Suprapubic skin (tissue), 4 donors: ENCODE measurements around the gene PDE6D. TPM values are rescaled to one million over a fixed set of nuclear protein-coding genes. Genes with fewer than 3 reads are reported as not detected.
"Not testable (repeated sequence)": the region's sequence is repeated elsewhere in the genome, so short reads cannot be mapped to it uniquely, and the experiment has no call there.

ENCODE experiments used
- DNase-seq, 2 donors: peaks; one replicate each; pipeline ENCODE4 v3.0.0-alpha.2; 2019; ENCODE audit warnings: low spot score in 2 of 2
- H3K27ac ChIP-seq: fragments of 200-600 bp; sonication (generic); one replicate; pipeline ENCODE4 v1.5.1; 2019
- H3K27me3 ChIP-seq: fragments of 200-600 bp; sonication (generic); one replicate; pipeline ENCODE4 v1.5.1; 2019
- H3K36me3 ChIP-seq: fragments of 200-600 bp; sonication (generic); one replicate; pipeline ENCODE4 v1.5.1; 2019
- H3K4me1 ChIP-seq: fragments of 200-600 bp; sonication (generic); one replicate; pipeline ENCODE4 v1.5.1; 2019
- H3K4me3 ChIP-seq: fragments of 200-600 bp; sonication (generic); one replicate; pipeline ENCODE4 v1.5.1; 2019; ENCODE audit warnings: mild to moderate bottlenecking
- H3K9me3 ChIP-seq: fragments of 200-600 bp; sonication (generic); one replicate; pipeline ENCODE4 v1.5.1; 2019
- EP300 ChIP-seq: sonication (generic); formaldehyde crosslinking; IDR thresholded peaks from one replicate; pipeline ENCODE4 v1.6.1; 2017; ENCODE audit warnings: antibody characterized with exemption
- POLR2A ChIP-seq, 2 donors: fragments of 450-650 bp; IDR thresholded peaks; one replicate each; pipeline ENCODE4 v1.6.1; 2017; ENCODE audit warnings: antibody characterized with exemption in 2 of 2, mild to moderate bottlenecking in 2 of 2, moderate library complexity in 2 of 2
- POLR2AphosphoS5 ChIP-seq, 3 donors: sonication (generic); formaldehyde crosslinking; IDR thresholded peaks; one replicate each; pipeline ENCODE4 v1.6.1; 2017; ENCODE audit warnings: antibody characterized with exemption in 3 of 3
- WGBS: methylation state at CpG from one replicate; pipeline ENCODE4 v1.1.5; 2018; 5-methylcytosine and 5-hydroxymethylcytosine counted together
- total RNA-seq, 4 donors: library from RNA; depleted of rRNA; stranded (reverse); fragments of >200 nt; gene quantifications; one replicate each; pipeline ENCODE4 v1.1.0, GENCODE V29; 2016
- TF ChIP-seq, protein P1 (sequence below), 2 donors: fragments of 200-600 bp in 1 of 2; fragments of 450-650 bp in 1 of 2; sonication (generic) in 1 of 2; IDR thresholded peaks; one replicate each; pipeline ENCODE4 v1.5.1; 2016 to 2019; ENCODE audit warnings: antibody characterized with exemption in 2 of 2, mild to moderate bottlenecking in 1 of 2, moderate library complexity in 1 of 2

PDE6D gene
- total RNA-seq, 4 donors from 2014 or later, result 14.6 to 23.7 (median 22.2) TPM

DNA sequence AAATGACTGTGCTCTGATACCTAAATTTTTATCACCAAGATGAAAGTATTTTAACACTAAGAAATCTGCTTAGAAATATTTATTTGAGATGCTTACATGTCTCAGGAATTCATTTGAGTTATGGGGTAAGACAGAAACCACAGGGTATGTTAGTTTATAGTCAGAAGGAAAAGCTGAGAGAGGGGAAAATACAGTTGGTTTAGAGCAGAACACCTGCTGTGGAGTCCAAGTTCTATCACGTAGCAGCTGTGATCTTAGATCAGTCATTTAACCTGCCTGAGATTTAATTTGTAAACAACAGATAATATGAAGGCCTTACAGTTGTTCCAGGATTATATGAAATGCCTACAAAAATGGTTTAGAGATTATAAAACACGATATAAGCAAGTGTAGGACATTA is 29.0 kb downstream of the PDE6D start:
- H3K4me3 ChIP-seq, result no peak overlapping the region
- no peaks in the 10 kb centered on the region for H3K36me3 ChIP-seq
- no peak overlapping the region for H3K27ac ChIP-seq
- no peaks in the 10 kb centered on the region for H3K9me3 ChIP-seq
- no peaks in the 10 kb centered on the region for H3K4me1 ChIP-seq
- 84% methylated on average over 2 of the region's 2 CpGs for WGBS
- no peak for DNase-seq
- TF ChIP-seq POLR2A (IDR thresholded peaks at IDR 0.05), result no peak
- TF ChIP-seq EP300, result no peak
- TF ChIP-seq, protein P1, sequence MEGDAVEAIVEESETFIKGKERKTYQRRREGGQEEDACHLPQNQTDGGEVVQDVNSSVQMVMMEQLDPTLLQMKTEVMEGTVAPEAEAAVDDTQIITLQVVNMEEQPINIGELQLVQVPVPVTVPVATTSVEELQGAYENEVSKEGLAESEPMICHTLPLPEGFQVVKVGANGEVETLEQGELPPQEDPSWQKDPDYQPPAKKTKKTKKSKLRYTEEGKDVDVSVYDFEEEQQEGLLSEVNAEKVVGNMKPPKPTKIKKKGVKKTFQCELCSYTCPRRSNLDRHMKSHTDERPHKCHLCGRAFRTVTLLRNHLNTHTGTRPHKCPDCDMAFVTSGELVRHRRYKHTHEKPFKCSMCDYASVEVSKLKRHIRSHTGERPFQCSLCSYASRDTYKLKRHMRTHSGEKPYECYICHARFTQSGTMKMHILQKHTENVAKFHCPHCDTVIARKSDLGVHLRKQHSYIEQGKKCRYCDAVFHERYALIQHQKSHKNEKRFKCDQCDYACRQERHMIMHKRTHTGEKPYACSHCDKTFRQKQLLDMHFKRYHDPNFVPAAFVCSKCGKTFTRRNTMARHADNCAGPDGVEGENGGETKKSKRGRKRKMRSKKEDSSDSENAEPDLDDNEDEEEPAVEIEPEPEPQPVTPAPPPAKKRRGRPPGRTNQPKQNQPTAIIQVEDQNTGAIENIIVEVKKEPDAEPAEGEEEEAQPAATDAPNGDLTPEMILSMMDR (IDR thresholded peaks at IDR 0.05), result no peak
- no peak for TF ChIP-seq POLR2AphosphoS5 (IDR thresholded peaks at IDR 0.05)
- no peaks in the 10 kb centered on the region for H3K27me3 ChIP-seq

DNA sequence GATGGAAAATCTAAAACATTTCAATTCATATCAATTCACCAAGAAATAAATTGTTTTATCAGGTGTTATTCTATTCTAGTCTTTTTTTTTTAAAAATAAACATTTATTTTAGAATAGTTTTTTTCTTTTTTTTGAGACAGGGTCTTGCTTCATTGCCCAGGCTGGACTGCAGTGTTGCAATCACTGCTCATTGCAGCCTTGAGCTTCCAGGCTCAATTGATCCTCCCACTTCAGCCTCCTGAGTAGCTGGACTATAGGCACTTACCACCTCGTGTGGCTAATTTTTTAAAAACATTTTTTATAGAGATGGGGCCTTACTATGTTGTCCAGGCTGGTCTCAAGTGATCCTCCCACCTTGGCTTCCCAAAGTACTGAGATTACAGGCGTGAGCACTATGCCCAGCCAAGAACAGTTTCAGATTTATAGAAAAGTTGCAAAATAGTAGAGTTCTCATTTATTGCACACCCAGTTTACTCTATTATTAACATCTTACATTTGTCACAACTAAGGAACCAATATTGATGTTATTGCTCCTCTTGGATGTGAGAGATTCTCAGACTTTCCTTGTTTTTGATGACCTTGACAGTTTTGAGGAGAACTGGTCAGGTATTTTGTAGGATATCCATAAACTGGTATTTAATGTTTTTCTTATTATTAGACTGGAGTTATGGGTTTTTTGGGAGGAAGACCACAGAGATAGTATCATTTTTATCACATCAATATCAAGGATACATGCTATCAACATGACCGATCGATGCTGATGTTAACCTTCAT is 29.9 kb downstream of the PDE6D start:
- WGBS, result 89% methylated on average over 4 of the region's 4 CpGs
- no peak overlapping the region for H3K27ac ChIP-seq
- no peaks in the 10 kb centered on the region for H3K36me3 ChIP-seq
- no peak overlapping the region for H3K4me3 ChIP-seq
- H3K4me1 ChIP-seq, result no peaks in the 10 kb centered on the region
- no peak for DNase-seq
- TF ChIP-seq EP300 (no peak), POLR2AphosphoS5 (IDR thresholded peaks at IDR 0.05) (no peak), POLR2A (IDR thresholded peaks at IDR 0.05) (no peak)
- TF ChIP-seq, protein P1 (IDR thresholded peaks at IDR 0.05), result no peak
- H3K9me3 ChIP-seq, result no peaks in the 10 kb centered on the region
- no peaks in the 10 kb centered on the region for H3K27me3 ChIP-seq

DNA sequence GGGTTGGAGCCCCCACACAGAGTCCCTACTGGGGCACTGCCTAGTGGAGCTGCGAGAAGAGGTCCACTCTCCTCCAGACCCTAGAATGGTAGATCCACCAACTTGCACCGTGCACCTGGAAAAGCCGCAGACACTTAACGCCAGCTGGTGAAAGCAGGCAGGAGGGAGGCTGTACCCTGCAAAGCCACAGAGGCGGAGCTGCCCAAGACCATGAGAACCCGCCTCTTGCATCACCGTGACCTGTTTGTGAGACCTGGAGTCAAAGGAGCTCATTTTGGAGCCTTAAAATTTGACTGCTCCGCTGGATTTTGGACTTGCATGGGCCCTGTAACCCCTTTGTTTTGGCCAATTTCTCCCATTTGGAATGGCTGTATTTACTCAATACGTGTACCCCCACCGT is 32.1 kb downstream of the PDE6D start:
- not testable (repeated sequence) for H3K4me1 ChIP-seq, DNase-seq, H3K36me3 ChIP-seq, H3K9me3 ChIP-seq, H3K27me3 ChIP-seq, H3K4me3 ChIP-seq, H3K27ac ChIP-seq
- 95% methylated on average over 10 of the region's 10 CpGs for WGBS

DNA sequence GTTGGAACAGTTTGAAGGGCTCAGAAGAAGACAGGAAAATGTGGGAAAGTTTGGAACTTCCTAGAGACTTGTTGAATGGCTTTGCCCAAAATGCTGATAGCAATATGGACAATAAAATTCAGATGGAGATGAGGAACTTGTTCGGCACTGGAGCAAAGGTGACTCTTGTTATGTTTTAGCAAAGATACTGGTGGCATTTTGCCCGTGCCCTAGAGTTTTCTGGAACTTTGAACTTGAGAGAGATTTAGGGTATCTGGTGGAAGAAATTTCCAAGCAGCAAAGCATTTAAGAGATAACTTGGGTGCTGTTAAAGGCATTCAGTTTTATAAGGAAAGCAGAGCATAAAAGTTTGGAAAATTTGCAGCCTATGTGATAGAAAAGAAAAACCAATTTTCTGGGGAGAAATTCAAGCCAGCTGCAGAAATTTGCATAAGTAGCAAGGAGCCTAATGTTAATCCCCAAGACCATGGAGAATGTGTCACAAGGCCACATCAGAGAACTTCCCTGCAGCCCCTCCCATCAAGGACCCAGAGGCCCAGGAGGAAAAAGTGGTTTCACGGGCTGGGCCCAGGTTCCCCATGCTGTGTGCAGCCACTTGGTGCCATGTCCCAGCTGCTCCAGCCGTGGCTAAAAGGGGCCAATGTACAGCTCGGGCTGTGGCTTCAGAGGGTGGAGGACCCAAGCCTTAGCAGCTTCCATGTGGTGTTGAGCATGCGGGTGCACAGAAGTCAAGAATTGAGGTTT is 32.8 kb downstream of the PDE6D start:
- DNase-seq, H3K4me1 ChIP-seq, H3K4me3 ChIP-seq, H3K36me3 ChIP-seq, H3K27me3 ChIP-seq, H3K27ac ChIP-seq, H3K9me3 ChIP-seq: not testable (repeated sequence)
- WGBS, result 85% methylated on average over 6 of the region's 6 CpGs

DNA sequence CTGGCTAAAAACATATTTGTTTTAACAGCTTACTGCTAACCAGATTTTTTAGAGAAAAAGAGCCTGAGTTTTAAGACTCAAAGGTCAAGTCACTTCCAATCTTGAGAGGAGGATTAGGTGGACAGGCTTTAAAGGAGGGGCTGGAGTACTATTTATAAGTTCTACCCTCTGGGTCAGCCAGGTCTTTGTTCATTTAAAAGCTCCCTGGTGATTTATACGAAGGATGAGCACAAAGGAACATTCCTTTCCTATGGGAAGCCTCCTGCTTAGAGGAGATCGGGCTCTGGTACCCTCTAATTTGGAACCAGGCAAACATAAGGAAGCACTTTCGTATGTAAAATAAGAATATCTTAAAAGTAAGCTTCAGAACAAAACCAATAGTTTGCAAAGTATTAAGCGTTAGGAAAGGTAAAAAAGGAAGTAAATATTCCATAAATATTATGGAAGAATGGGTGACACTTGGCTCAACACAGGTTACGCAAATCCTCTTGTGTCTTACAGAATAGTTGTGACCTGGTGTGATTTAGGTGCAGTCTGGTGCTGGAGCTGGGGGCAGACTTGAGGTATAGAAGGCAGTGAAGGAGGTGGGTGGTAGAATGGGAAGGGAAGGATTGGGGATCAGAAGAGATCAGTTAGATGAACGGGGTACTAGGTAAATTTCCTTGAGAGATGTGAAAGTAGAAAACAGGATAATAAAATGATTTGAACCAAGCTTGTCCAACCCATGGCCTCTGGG is 35.6 kb downstream of the PDE6D start:
- TF ChIP-seq EP300, result no peak
- TF ChIP-seq POLR2AphosphoS5 (IDR thresholded peaks at IDR 0.05), result no peak
- TF ChIP-seq, protein P1 (IDR thresholded peaks at IDR 0.05), result no peak
- no peak for TF ChIP-seq POLR2A (IDR thresholded peaks at IDR 0.05)
- DNase-seq, result no peak
- 81% methylated on average over 6 of the region's 6 CpGs for WGBS
- H3K27ac ChIP-seq, result no peak overlapping the region
- H3K4me1 ChIP-seq, result no peaks in the 10 kb centered on the region
- H3K36me3 ChIP-seq, result no peaks in the 10 kb centered on the region
- H3K9me3 ChIP-seq, result no peaks in the 10 kb centered on the region
- H3K27me3 ChIP-seq, result no peaks in the 10 kb centered on the region
- no peak overlapping the region for H3K4me3 ChIP-seq
